G401 (cell line): ENCODE measurements around the gene PEMT. TPM values are rescaled to one million over a fixed set of nuclear protein-coding genes. Genes with fewer than 3 reads are reported as not detected.

Experiments used
- DNase-seq: peaks from one replicate; pipeline ENCODE4 v3.0.0-alpha.2; 2015; ENCODE audit warnings: low spot score
- in situ Hi-C: cut with HindIII; loops from 2 replicates; pipeline ENCODE4 v1.10.0; 2016; ENCODE audit warnings: low sequenced_read_pairs, mixed read lengths
- total RNA-seq: library from RNA; depleted of rRNA; stranded (reverse); fragments of >200 nt; shearing (Covaris generic); gene quantifications from 2 replicates; pipeline ENCODE4 v1.2.3, GENCODE V29; 2014

The PEMT gene
- total RNA-seq, 1 experiment from 2014 or later, result 43.1 TPM

DNA sequence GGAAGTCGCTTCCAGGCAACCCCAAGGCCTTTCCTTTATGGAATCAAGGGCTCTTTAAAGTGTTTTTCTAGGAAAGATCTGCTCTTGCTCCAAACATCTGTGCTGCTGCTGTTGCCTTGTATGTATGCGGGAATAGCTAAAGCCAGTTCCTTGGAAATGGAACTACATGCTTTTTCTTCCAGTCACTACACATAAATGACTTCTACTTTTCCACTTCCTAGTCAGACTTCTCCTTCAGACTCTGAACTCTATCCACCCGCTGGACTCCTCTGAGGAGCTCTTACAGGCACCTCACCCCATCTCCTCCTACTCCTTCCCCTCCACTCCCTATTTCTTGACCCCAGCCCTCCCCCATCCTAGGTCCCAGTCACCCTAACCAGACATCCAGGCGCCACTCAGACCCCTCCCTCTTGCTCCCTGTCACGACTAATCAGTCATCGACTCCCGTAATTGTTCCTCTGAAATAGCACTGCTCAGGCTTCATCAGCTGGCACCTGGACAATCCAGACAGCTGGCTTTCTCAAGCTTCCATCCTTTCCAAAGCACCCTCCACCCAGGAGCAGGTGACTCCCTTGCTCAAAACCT, 15.0 kb upstream of the PEMT start:
- in situ Hi-C loops, result no loop called here
- DNase-seq, result no peak

DNA sequence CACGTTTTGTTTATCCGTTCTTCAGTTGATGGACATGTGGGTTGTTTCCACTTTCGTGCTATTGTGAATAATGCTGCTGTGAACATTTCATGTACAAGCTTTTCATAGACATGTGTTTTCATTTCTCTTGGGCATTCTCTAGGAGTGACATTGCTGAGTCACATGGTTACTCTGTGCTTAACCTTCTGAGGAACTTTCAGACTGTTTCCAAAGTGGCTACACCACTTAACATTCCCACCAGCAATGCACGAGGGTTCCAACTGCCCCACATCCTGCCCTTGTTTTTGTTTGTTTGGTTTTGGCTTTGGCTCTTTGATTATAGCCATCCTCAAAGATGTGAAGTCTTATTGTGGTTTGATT, 14.2 kb upstream of the PEMT start:
- in situ Hi-C loops, result no loop called here
- no peak for DNase-seq

DNA sequence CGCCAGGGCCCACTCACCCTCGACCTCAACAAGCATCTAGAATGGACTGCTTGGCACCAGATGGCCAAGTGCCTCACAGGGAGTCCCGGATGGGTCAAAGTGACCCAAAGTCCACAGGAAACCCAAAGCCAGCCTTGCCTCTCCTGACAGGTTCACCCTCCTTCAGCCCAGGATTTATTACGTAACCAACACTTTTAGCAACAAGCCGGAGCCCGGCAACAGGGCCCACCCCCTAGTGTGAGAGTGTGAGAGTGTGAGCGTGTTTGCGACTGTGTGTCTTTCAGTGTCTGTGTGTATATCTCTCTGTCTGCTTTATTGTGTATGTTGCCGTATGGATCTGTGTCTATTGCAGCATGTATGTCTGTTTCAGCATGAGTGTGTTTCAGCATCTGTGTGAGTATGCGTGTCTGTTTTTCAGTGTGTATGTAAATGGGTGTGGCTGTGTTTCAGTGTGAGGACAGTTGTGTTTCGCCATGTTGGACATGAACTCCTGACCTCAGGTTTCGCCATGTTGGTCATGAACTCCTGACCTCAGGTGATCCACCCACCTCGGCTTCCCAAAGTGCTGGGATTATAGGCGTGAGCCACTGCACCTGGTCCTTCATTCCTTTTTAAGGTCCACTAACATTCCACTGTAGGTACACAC, 13.7 kb upstream of the PEMT start:
- in situ Hi-C loops, result no loop called here
- DNase-seq, result no peak

DNA sequence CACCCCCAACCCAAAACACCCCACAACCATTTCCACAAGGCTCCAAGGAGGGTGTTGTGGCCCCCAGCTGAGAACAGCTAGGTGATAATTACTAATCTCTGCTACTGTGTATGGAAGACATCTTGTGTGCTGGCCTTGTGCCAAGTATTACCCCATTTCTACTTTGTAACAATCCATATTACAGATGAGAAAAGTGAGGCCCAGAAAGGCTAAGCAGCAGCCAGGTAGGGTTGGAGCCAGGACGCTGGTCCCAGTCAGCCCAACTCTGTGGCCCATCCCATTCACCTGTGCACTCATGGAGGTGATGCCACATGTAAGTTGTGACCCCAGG, 12.4 kb upstream of the PEMT start:
- DNase-seq, result no peak
- in situ Hi-C loops, result no loop called here

DNA sequence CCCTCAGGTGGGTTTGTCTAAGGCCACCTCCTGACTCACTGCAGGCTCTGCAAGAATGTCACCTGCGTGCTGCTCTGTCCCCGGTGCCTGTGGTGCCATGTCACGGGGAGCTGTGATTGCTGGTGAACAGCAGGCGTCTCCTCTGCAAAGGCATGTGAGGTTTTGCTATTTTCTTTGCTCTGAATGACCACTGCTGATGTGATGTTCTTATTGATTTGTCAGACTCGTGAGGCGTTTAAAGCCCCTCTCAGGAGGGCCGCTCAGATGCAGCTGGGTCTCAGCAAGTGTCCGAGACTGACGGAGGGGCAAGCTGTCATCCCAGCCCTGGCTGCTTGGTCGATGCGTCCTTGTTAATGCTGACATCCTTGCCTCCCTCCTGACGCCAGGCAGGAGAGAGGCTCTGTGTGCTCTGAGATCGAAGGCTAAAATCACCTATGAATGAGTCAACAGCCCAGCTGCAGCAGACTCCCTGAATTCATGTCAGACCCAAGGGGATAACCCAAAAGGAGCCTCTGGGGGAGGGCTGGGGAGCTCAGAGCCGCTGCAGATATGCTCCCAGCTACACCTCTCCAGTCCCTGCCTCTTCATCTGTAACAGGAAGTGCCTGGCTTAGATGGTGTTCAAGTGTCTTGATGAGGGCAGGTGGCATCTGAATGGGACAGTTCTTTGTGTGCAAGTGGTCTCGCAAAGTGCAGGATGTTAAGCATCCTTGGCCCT, 11.8 kb upstream of the PEMT start:
- peak; percentile 70 for DNase-seq

DNA sequence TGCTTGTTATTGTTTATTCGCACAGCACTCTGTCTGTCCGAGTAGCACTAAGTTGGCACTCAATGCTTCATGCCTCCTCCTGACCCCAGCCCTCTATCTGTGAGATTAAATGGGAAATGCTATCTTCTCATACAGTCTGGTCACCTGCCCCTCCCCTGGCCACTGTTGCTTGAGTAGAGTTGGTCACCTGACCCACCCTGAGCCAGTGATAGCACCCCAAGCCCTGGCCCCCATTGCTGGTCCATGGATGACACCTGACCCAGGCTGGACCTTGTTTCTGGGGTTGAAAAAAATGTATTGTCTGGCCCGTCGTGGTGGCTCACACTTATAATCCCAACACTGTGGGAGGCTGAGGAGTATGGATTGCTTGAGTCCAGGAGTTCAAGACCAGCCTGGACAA, 8.5 kb upstream of the PEMT start:
- in situ Hi-C loops, result no loop called here
- no peak for DNase-seq

More for the DNA sequence above, 11.8 kb upstream of the PEMT start:
- in situ Hi-C loops, result no loop called here

DNA sequence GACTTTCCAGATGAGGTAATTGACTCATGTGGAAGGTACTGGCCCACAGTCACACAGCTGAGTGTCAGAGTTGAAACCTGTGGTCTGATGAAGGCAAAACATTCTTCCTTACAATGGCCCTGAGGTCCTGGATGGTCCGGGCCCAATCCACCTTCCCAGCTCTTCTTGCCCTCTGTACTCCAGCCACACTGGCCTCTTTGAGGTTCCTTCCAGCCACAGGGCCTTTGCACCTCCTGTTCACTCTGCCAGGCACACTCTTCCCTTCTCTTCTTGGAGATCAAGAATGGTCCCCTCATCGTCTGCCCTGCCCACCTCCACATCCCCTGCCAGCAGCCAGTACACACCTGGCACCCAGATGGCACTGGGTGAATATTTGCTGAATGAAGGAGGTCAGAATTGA, 6.5 kb upstream of the PEMT start:
- DNase-seq, result no peak
- in situ Hi-C loops, result no loop called here

DNA sequence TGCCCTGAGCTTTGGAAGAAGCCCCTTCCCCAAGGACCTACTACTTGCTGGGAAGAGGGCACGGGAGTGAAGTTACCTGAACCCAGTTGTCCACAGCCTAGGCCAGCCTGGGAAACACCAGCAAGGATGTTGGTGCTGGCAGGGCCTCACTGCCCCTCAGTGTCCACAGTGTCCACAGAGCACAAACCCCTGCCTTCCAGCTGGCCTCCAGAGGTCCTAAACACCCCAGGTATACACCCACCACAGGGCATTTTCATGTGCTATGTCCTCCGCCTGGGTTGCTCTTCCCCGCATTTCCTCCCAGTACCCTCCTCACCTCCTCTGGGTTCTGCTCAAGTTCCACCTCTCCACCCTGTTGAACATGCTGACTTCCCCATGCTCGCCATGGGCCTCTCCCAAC, 4.2 kb upstream of the PEMT start:
- in situ Hi-C loops, result no loop called here
- no peak for DNase-seq

DNA sequence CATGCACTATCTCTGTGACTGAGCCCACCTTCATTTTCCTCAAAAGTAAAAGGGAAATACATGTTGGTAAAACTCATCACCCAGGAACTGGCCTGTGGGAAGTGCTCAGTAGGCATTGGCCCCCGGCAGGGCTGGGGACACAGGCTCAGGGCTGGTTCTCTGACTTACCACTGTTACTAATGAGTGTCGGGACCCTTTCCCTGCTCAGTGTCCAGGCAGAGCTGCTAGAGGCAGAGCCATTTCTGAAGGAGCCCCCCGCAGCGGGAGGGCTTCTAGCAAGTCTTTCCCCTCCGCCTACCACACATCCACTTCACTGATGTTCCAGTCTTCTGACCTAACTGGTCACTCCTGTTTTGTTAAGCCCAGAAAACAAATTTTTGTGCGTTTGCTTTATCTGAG, 1.7 kb upstream of the PEMT start:
- in situ Hi-C loops, result no loop called here
- no peak for DNase-seq

DNA sequence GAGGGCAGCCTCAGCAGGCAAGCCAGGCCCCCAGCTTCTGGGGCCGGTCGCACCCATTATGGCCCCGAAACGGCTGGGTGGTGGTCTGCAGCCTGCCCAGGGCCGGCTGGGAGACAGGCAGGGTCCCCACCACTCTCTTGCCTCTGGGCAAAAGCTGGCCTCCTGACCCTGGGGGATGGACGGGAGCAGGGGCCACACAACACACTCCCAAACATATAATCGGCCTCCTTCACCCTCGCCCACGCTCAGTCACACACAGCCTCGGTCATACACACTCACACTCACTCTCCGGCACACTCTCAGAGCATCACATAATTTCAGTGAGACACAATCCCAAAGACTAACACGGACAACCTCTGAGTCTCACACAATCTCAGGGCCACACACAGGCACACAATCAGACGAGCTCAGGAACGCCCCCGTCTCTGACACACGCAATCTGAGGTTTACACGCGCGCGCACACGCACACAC, 589 bp downstream of the PEMT start:
- in situ Hi-C loops, result no loop called here
- DNase-seq, result no peak

DNA sequence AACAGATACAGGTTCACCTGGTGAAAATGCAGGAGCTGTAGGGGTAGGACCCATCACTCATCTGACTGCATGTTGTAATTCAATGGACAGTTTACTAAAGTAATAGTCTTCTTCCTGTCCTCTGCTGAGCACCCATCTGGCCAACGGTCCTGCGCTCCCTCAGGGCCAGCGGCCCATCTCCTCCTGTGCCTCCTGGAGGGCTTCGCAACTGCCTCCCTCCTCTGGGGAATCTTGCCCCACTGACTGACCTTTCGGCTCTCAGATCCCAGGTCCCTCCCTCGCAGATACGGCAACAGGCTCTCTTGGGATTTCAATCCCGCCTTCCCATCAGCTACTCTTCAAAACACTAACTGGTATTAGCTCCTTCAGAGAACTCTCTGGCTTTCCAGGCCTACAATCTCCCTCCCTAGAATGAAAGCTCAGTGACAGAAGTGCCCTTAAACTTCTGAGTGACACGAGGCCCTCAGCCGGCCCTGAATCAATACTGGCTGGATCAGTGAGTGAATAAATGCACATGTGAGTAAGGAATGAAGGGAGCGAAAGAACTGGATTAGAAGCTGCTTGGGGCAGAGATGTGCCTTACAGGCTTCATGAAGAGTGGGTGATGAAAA, 1.3 kb downstream of the PEMT start:
- no peak for DNase-seq
- in situ Hi-C loops, result no loop called here

DNA sequence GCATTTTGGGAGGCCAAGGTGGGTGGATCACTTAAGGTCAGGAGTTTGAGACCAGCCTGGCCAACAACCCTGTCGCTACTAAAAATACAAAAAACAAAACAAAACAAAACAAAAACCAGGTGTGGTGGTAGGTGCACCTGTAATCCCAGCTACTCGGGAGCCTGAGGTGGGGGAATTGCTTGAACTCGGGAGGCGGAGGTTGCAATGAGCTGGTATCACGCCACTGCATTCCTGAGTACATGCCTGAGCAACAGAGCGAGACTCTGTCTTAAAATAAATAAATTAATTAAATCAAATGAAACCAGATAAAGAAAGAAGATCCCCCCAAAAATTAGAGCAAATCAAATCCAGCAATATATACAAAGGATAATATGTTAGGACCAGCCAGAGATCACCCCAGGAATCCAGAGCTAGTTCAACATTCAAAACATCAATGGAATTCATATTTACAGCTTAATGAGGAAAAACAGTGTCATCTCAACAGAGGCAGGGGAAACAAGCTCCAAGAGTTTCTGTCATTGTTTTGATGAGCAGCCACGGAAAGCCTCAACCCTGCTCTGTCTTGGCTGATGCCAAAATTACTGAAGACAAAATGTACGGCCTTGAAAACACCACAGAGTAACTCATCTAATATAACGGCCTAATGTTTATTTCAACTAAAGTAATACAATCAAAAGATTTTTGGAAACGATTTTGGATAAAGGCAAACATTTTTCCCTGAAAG, 3.7 kb downstream of the PEMT start:
- no peak for DNase-seq
- in situ Hi-C loops, result no loop called here

DNA sequence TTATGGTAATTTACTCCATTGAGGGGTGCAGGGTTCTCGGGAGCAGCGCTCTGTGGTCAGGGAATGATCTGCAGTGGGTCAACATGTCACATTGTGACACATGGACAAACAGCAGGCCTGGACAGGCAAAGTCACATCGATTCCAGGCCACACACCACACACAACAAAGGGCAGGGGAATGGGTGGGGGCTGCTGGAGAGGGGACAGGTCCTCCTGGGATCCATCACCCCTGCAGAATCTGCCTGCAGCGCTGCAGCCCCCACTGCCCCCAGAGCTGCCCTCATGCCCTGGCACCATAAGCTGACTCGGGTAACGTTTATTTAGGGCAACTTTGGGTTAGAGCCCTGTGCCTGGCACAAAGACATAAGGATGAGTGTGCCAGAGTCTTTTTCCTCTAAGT, 9.1 kb downstream of the PEMT start:
- in situ Hi-C loops, result no loop called here
- no peak for DNase-seq

DNA sequence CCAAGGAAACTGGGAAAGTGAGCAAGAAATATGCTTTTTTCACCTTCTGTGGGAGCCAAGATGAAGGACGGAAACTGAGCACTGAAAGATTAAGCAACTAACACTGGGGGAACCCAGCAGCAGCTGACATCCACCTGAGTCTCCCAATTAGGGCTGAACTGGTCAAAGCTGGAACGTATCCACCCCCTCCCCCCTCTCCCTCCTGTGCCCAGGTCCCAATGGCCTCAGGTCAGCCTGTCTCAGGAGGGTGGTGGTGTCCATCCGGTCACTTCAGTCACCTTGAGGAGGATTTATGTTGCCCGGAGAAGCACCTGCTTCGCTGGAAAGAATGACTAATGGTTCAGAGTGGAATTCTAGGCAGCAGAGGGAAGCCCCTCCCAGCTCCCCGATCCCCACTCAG, 10.0 kb downstream of the PEMT start:
- DNase-seq, result no peak
- in situ Hi-C loops, result no loop called here

DNA sequence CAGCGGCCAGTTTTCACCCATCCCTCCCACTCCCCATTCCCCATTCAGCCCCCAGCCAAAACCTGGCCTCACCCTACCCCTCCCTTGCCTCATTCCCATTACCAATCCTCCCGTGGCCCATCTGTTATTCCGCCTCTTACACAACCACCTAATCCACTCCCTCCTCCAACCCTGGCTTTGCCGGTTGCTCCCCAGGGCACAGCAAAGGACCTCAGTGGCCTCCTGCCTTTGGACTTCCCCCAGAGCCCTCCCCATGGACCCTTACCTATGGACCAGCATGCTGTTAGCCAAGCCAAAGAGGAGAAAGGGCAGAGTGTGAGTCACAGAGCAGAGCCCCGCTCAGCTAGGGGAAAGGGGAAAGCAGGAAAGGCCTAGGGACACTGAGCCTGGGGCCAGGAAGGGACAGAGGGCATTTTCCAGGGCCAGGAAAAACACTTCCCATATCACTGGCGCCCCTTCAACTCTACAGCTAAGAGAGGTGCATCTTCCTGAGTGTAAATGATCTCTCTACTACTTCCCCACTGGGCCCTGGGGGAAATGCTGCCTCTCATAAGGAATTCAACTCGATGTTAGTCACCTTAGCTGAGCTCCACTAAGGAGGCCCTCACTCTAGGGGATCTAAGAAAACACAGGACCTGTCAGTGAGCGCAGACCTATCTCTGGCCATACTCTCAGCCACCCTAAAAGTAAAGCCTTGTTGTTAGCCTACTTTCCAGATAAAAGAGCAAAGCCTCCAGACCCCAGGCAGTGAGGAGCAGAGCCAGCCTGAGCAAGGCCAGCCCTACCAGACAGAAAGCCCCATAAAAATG, 10.6 kb downstream of the PEMT start:
- no peak for DNase-seq
- in situ Hi-C loops, result no loop called here

DNA sequence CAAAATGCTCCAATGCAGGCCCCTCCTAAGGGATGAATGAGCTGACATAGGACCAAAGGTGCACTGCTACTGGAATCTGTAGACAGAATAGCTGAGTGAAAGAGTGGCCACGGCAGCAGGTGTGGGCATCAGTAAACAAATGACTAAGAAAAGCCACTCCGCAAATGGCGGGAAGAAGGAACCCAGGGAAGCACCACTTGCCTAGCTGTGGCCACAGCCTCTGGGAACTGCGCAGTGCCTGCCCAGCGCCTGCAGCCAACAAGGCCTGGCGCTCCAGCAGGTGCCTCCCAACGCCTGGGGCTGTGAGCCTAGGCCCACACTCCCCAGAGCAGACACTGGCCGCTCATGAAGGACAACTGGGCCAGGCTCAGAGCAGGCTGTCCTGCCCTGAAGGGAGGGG, 11.8 kb downstream of the PEMT start:
- in situ Hi-C loops, result no loop called here
- no peak for DNase-seq

DNA sequence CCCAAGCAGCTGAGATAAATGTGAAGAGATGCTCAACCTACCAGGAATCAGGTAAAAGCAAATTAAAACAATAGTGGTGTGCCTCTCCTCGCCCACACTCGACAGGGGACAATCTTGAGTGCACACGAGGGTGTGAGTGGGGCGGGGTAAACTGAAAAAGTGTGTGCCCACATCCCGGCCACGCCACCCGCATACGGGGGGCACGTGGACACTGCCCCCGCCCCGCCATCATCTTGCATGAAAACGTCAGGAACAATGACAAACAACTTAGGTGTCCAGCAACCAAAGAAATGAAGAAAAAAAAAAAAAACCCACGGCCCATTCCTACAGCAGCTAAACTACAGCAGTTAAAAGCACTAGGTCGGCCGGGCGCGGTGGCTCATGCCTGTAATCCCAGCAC, 14.1 kb downstream of the PEMT start:
- in situ Hi-C loops, result no loop called here

DNA sequence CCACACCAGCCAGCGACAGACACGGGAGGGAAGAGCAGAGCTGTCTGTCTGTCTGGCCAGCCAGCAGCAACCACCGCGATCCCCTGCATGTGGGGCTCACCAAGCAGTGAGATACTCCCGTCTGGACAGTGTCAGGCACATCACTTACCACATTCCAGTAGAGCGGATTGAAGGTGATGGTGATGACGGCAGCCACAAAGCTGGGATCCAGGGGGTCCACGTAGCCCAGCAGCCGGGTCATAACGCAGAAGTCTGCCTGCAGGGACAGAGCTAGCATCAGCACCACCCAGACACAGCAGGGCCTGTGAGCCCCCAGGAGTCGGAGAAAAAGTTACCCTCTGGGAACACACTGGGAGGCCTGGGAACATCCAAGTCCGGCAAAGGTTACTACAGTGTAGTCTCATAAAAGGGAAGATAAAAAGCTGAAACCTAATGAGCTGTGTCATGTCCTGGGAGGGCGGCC, 14.7 kb downstream of the PEMT start:
- in situ Hi-C loops, result no loop called here
- DNase-seq, result no peak

More for the DNA sequence above, 14.1 kb downstream of the PEMT start:
- no peak for DNase-seq
